T-helper 2 cell treated with Interferon-gamma antibody and Interleukin-4, amounts not matched to agents 100 ng/mL and 5 ng/mL, for 36 hours (primary cell): ENCODE results near the gene ATP12A. TPM values are rescaled to one million over a fixed set of nuclear protein-coding genes. Genes with fewer than 3 reads are reported as not detected.

Experiments
- intact Hi-C: fragments of 100-400 bp; cut with micrococcal nuclease; formaldehyde crosslinking; loops from one replicate; pipeline ENCODE4 v1.15.1; 2023
- total RNA-seq: library from RNA; stranded (reverse); gene quantifications from 2 replicates; pipeline ENCODE4 v1.2.3, GENCODE V29; 2022

ATP12A gene
- 0.86 and 0.89 TPM in 2 replicates for total RNA-seq

DNA sequence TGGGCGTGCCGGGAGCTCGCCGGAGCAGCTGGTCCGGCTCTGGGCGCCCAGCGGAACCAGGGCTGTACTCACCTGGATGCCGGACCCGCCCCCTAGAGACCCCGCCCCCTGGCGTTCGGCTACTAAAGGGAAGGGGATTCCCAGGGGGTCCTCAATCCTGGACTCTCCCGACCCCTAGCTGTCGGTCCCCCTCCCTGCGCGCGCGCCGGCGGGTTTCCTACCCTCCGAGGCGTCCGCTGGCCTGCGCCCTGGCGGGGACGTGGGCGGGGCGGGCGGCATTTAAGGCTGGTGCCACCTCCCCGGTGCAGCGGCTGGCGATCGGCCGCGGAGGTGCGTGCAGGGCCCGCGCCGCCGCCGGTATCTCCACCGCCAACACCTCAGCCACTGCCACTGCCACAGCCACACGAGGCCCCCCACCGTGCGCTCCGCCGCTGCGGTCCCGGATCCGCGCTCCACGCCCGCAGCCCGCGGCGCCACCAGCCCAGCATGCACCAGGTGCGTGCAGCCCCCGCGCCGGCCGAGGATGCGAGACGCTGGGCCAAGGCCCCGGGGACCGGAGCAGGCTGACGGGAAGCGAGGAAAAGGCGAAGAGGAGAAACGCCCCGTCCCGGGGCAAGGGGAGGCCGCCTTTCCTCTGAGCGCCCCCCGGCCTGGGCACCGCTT is at the start of gene ATP12A:
Gene ATP12A, plus strand, starts transcription at position 151 of the 663 bp plus-strand sequence. Its CDS starts 336 bp downstream, at position 487.
- intact Hi-C loops, result loop anchor here (5.0 kb wide), 1 partner anchor 53 kb away; no protein-coding TSS in a partner anchor

DNA sequence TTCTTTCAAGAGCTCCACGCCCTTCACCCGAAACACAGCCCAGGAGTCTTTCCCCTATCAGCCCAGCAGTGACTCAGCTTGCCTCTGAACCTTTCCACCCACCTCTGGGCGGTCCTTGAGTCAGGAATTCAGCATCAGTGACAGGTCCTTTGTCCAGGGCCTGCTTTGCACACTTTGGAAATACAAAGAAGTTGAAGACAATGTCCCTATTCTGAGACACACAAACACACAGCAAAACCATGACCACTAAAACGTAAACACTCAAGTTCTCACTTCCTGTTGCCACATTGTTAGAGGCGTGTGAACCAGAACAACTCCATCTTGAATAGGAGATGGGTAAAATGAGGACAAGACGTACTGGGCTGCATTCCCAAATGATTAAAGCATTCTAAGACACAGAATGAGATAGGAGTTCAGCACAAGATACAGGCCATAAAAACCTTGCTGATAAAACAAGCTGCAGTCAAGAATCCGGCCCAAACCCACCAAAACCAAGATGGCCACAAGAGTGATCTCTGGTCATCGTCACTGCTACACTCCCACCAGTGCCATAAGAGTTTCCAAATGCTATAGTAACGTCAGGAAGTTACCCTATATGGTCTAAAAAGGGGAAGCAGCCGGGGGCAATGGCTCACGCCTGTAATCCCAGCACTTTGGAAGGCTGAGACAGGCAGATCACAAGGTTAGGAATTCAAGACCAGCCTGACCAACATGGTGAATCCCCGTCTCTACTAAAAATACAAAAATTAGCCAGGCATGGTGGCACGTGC is 49.2 kb upstream of the ATP12A start:
- intact Hi-C loops, result no loop called here

DNA sequence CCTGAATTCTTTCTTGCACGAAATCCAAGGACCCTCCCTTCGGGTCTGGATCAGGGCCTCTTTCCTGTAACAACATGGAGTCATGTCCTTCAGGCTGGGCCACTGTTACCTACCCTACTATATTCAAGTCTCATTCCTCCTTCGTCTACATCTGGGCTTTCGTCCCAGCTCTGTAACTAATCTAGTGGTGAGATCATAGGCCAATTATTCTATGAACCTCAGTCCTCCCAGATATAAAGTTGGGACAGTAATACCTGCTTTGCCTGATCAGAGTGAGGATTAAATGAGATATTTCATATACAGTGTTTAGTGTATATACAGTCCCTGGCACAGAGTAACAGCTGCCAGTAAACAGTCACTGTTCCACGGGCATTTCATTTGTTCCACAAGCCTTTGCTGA is 48.3 kb upstream of the ATP12A start:
- intact Hi-C loops, result no loop called here

DNA sequence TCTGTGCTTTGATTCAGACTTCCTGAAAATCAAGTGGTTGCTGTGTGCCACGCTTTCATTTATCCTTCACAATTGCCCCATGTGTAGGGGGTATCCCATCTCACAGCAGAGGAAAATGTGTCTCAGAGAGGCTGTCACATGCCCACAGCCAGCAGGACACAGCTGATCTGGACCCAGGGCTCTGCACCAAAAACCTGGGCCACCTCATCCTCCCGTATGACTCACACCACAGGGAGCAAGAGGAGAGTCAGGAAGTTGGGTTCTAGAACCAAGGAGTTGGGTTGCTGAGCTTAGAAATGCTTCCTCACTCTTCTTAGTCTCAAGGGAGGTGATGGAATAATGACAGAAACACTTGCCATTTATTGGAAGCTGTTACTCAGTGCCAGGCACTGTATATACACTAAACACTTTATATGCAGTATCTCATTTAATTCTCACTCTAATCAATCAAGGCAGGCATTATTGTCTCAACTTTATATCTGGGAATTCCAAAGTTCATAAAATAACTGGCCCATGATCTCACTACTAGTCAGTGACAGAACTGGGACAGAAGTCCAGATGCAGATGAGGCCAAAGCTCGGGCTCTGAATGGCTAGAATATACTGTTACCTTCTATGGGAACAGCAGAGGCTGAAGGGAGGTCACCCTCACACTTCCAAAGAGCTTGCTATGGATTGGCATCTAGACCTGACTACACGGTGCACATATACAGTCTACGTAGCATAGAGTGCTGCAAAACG is 47.7 kb upstream of the ATP12A start:
- intact Hi-C loops, result no loop called here

DNA sequence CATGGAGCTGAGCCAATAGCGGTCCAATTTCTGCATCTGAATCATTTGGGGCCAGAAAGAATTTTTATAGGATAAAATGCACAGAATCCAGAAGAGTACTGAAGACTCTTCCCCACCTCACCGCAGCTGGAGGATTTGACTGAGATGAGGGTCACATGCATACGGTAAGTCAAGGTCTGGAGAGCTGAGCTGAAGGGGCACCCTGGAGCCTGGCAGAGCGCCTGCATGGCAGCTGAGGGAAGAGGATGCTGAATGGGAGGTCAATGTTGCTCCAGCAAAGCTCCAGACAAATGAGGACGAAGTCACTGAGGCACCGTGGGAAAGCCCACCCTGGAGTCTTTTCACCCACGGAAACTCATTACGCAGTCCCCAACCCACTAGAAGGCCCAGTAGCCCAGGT is 43.4 kb upstream of the ATP12A start:
- intact Hi-C loops, result no loop called here

DNA sequence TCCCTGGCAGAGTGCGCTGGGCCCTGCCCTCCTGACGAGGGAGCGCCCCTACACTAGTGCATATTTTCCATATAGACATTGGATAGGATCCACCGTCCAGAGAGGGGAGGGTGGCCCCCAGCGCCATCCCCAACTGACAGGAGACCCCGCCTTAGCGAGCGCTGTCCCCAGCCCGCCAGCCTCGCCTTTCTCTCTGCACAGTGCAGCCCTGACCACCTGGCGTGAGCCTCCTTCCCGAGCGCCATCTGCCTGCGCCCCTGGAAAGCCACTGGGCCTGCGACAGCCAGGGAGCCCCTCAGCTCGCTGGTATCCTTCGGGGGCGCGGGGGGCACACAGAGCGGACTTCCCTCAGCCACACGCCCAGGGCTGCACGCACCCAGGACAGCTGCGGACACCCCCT is 42.1 kb upstream of the ATP12A start:
- intact Hi-C loops, result no loop called here

DNA sequence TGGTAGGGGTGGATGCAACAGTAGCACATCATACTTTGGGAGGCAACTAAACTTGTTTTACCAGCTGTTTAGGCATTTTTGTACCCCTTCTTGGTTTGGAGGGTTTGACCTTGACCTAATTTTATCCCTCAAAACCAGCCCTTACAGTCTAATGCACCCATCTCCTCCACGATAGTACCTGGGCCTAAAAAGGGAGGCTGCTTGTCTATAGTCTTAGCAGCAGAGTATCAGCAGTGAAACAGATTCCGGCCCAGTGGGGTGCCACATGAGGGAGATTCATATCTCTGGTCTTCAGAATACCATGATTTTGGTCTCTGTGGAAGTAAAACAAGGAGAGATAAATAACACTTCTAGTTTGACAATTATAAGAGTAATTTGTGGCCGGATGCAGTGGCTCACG is 39.5 kb upstream of the ATP12A start:
- intact Hi-C loops, result no loop called here

DNA sequence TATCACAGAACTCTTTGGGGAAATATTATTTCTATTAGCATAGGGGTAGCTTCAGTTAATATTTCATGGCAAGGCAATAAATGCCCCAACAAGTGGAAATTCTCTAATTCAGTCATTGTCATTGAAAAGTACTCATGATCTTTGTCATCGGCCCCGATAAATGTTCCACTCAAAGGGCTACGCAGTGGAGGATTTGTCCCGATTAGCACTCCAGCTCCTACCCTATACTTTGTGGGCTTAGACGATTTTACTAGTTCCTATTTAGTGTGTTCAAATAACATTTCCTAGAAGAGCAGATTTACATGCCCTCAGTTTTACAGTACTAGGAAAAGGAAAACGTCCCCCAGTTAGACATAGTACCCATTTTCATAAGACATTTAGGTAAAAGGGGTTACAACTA is 38.0 kb upstream of the ATP12A start:
- intact Hi-C loops, result no loop called here

DNA sequence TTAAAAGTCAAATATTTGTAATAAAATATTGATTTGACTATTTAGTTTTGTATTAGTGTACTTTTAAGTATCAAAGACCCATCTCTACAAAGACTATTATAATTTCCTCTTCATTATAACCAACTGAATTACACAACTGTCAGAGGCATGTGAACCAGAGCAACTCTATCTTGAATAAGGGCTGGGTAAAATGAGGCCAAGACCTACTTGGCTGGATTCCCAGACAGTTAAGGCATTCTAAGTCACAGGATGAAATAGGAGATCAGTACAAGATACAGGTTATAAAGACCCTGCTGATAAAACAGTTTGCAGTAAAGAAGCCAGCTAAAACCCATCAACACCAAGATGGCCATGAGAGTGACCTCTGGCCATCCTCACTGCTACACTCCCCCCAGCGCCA is 36.2 kb upstream of the ATP12A start:
- intact Hi-C loops, result no loop called here

DNA sequence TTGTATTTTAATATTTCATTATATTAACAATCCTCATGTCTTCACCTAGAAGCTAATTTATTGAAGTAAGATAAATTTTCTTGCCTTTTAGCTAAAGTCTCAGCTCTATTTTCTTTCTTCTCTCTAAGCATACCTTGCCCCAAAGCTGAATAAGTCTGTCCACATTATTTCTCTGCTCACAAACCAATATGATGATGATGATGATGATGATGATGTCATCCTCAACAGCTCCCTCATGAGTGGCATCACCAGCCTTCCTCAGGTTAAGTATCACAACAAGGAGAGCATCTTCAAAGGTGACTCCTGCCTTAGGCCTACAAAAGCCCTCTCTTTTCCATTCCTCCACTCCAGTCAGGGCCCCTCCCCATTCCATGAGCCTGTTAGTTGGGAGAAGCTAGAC is 31.9 kb upstream of the ATP12A start:
- intact Hi-C loops, result no loop called here

DNA sequence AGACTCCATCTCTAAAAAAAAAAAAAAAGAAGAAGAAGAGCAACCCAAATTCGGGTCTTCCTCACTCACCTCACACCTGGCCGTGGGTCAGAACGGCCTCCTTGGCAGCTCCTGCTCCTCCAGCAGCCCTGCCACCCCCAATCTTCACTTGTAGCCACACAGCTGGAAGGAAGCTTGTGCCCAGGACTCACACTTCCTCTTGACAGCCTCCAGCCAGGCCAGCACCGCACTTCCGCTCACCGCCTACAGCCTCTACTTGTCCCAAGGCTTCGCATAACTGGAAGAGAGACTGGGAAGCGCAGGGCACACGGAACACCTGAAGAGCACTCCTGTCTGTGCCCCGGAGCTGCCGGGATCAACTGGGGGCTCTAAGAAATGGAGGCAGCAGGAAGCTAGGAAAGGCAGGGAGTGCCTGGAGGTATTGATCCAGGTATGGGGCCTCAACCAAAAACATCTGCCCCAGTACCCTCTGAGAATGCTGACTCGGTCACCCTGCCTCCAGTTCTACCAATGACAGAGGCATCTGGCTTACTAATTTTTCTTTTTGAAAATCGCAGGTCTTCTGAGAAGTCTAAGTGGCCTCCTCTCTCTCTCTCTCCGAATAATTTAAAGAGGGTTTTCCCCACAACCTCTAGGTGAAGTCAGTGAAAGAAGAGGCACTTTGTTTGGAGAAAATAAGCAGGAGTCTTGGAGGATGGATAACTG is 31.1 kb upstream of the ATP12A start:
- intact Hi-C loops, result no loop called here

DNA sequence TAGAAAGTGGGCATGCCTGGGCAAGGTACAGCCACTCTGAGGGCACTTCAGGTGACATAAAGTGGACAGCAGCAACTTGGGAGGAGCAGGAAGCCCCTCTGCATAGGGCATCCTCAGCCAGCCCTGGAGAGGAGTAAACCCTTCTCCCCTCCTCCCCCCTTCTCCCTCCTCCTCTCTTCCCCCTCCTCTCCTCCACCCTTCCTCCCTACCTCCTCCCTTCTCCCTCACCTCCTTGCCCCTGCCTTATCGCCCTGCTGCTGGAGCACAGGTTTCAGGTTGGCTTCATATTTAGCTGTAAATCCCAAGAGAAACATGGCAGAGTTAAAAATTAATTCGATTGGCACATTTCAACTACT is 30.5 kb upstream of the ATP12A start:
- intact Hi-C loops, result no loop called here

DNA sequence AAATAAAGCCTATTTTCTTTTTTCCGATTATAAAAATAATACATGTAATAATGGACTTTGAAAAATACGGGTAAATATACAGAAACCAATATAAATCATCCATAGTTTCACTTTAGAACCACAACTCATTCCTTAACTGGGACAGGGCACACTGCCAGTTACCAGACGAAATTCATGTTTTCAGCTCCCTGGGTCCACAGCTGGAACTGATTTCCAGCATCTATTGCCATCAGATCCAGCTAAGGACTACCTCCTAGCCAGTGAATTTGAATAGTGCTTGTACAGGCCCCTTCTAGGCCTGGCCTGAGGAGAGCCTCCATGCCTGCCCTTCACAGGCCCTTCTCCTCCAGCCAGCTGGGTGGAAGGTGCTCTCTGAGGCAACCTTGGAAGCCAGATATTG is 30.0 kb upstream of the ATP12A start:
- intact Hi-C loops, result no loop called here

DNA sequence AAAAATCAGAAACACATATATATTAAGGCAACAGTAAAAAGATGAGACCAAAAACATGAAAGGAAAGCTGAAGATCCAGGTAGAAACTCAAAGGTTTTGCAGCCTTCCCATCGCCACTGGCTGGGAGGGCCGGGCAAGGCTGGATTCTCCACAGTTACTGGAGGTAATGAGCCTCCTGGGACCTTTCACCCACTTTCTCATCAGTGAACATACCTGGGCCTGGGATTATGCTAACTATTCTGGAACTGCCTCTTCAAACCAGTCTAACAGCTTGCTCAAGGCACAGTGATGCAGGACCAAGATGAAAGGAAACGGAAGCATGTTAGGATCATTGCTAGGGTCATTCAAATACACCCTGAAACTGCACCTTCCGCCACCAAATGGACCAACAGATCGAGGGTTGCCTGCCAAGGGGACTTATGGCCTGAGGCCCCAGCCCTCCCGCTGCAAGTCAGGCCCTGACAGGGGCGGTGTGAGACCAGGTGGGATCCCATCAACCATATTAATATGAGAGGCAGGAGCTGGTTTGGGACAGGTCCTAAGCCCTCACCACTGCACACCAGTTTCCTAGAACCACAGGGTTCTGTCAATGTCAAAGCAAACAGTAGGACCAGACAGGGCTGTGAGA is 28.4 kb upstream of the ATP12A start:
- intact Hi-C loops, result no loop called here

DNA sequence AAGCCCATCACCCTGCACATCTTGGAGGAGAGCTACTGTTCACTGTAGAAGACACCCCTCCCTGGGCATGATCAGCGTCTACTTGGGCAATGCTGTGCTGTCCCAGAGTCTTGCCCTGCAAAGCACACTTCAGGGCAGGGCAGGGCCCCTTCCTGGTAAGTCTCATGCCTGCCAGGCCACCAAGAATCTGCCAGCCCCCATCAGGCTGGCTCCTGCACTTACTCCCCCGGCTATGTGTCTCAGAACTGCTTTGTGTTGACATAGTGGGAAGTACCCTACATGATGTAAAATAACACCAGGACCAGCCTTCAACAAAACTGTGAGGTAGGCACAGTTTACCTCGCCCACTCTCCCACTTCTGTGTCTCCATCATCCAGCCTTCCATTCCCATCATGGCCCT is 27.8 kb upstream of the ATP12A start:
- intact Hi-C loops, result no loop called here

DNA sequence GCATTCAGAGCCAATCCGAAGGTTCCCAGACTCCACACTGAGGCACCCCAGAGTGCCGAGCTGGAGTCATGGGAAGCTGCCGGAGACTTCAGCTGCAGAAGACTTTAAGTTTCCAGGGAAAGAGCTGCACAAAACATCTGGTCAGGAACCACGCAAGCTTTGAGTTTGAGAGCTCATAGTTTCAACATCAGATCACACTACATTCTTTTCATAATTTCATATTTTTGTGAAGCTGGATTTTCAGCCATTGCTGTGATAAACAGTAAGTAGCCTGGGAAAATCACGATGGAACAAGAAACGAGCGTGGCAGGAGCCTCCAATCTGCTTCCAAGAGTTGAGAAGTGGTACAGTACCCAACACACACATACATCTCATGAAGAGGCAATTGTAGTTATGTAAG is 25.5 kb upstream of the ATP12A start:
- intact Hi-C loops, result no loop called here

DNA sequence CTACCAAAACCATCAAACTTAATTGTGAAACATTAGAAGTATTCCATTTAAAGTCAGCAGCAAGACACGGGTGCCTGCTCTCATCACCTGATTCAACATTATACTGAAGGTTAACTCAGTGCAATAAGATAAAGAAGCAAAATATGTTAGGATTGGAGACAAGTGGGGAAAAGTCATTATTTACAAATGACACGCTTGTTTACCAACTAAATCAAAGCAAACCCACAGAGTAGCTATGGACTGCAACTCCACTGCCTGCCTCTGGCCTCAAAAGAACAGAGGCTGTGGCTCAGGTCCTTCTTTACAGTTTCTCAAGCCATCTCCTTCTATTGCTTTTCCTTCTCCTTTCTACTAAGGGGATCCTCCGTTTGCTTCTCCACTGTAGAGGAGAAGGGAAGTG is 21.0 kb upstream of the ATP12A start:
- intact Hi-C loops, result no loop called here

DNA sequence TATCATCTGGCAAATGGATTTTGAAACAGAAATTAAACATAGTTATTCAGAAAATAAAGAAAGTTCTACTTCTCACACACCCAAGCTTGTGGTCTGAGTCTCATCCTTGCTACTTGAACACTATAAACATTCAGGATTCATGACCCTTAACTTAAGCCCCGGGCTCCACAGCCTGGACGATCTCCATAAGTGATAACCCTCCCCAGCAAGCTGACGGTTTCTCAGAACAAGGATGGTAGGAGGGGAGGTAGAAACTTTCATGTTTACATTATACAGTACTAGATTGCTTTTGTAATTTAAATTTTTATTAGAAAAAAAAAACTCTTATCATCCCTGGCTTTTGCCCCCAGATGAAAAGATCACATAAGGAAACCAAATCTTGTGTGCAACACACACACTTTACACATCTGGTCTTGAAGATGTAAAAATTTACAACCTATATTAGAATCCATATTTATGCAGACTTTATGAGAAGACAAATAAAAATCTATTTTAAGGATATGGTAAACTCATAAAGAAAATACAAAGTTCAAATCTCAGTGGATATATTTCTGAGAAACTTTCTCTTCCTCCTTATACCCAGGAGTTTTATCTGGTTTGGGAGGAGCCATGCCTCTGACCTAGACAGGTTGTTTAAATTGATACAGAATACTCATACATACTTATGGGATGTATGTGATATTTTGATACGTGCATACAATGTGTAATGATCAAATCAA is 20.0 kb upstream of the ATP12A start:
- intact Hi-C loops, result no loop called here

DNA sequence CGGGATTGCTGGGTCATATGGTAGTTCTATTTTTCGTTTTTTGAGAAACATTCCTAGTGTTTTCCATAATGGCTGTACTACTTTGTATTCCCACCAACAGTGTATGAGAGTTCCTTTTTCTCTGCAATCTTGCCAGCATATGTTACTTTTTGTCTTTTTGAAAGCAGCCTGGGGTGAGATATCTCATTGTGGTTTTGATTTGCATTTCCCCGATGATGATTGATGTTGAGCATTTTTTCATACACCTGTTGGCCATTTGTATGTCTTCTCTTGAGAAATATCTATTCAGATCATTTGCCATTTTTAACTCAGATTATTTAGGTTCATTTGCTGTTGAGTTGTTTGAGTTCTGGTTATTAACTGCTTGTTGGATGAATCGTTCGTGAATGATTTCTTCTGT is 18.5 kb upstream of the ATP12A start:
- intact Hi-C loops, result no loop called here

DNA sequence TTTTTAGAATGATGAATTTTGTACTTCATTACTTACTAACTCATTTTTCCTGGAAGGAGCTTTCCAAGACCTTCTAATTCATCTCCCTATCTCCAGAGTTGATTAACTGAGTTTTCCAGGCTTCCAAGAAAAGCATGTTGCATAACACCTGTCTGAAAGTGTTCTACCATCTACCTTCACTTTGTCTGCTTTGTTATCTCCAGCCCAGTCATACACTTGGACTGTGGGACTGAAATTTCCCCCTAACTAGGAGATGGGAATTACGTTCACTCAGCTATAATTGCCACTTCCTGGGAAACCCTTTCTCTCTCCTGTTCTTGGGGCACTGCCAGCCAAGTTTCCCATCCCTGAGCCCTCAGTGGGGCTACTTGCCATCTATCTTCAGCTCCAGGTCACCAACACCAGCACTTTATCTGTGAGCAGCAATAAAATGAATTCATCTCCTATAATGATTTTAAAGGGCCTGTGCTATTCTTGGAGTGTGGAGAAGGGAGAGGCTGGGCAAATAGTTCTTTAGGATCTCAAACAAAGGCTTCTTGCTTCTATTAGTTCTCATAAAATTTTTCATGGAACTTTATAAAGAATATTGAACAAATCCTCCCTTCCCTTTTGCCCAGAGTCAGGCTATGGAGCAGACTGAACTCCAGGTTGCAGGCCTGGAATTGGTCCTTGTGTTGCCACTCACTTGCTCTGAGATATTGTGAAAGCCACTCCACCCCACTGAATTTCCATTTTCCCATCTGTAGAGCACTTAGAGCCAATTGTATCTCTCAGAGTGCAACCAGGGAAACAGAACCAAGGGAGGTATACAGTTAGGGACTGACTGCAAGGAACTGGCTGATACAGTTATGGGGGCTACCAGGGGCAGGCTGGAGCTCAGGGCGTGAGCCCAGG is 17.8 kb upstream of the ATP12A start:
- intact Hi-C loops, result no loop called here
